Loucy (cell line): ENCODE results near the gene MAML3.

ENCODE experiments used
- H2AFZ ChIP-seq: fragments of 200-600 bp; sonication (generic); 2 replicates; pipeline ENCODE4 v1.6.0; 2016; ENCODE audit warnings: antibody characterized with exemption, mild to moderate bottlenecking, low read length, moderate library complexity
- H3F3A ChIP-seq: fragments of 200-600 bp; 2 replicates; pipeline ENCODE4 v1.6.0; 2016; ENCODE audit warnings: antibody characterized with exemption, low read depth, mild to moderate bottlenecking
- H3K27me3 ChIP-seq: fragments of 200-600 bp; sonication (generic); 2 replicates; pipeline ENCODE4 v1.6.1; 2014; ENCODE audit warnings: low read length, mild to moderate bottlenecking; ENCODE audit not compliant: insufficient read depth, poor library complexity, severe bottlenecking
- H3K36me3 ChIP-seq: fragments of 200-600 bp; sonication (generic); 2 replicates; pipeline ENCODE4 v1.6.1; 2016; ENCODE audit warnings: low read length; ENCODE audit not compliant: insufficient read depth
- H3K4me1 ChIP-seq: fragments of 200-600 bp; sonication (generic); 2 replicates; pipeline ENCODE4 v1.5.1; 2014; ENCODE audit warnings: low read length, mild to moderate bottlenecking; ENCODE audit not compliant: insufficient read depth, poor library complexity, severe bottlenecking
- H3K4me2 ChIP-seq: fragments of 200-600 bp; sonication (generic); 2 replicates; pipeline ENCODE4 v1.6.0; 2014; ENCODE audit warnings: antibody characterized with exemption, low read length, low read depth, mild to moderate bottlenecking; ENCODE audit not compliant: poor library complexity, severe bottlenecking
- H3K4me3 ChIP-seq: fragments of 200-600 bp; sonication (generic); 2 replicates; pipeline ENCODE4 v1.5.1; 2014; ENCODE audit warnings: low read length, mild to moderate bottlenecking, mixed read lengths; ENCODE audit not compliant: poor library complexity, severe bottlenecking
- H3K79me2 ChIP-seq: fragments of 200-600 bp; sonication (generic); 2 replicates; pipeline ENCODE4 v1.6.1; 2014; ENCODE audit warnings: low read length; ENCODE audit not compliant: insufficient read depth
- H3K9ac ChIP-seq: fragments of 200-600 bp; sonication (generic); 2 replicates; pipeline ENCODE4 v1.6.0; 2014; ENCODE audit warnings: mild to moderate bottlenecking, low read depth, low read length, moderate library complexity; ENCODE audit not compliant: poor library complexity, severe bottlenecking
- H3K9me2 ChIP-seq: fragments of 200-600 bp; sonication (generic); replicated peaks from 2 replicates; pipeline ENCODE4 v1.6.1; 2016; ENCODE audit warnings: low read depth, low read length, mixed read lengths
- H3K9me3 ChIP-seq: fragments of 200-600 bp; sonication (generic); 2 replicates; pipeline ENCODE4 v1.6.1; 2014; ENCODE audit warnings: mild to moderate bottlenecking, antibody characterized with exemption, low read length, low read depth; ENCODE audit not compliant: insufficient read depth
- H4K20me1 ChIP-seq: fragments of 200-600 bp; sonication (generic); 2 replicates; pipeline ENCODE4 v1.6.0; 2014; ENCODE audit warnings: antibody characterized with exemption, low read length, mild to moderate bottlenecking; ENCODE audit not compliant: insufficient read depth, poor library complexity, severe bottlenecking
- CTCF ChIP-seq: fragments of 200-600 bp; sonication (generic); conservative IDR thresholded peaks from 2 replicates; pipeline ENCODE4 v1.5.1; 2014; ENCODE audit warnings: mild to moderate bottlenecking, antibody characterized with exemption, low read length
- EZH2phosphoT487 ChIP-seq: fragments of 200-600 bp; IDR thresholded peaks from 2 replicates; pipeline ENCODE4 v1.6.1; 2018; ENCODE audit warnings: antibody characterized with exemption, mild to moderate bottlenecking, moderate library complexity, borderline replicate concordance

The MAML3 gene

GRCh38 chr4:139884438-139884837, 269.5 kb downstream of the MAML3 start:
- H3K4me1 ChIP-seq, result peaks cover 8% of the 10 kb centered on the region
- H3K79me2 ChIP-seq, result peaks cover 12% of the 10 kb centered on the region; the same call in 1 of the 2 replicates
- no peak overlapping the region for H3K9ac ChIP-seq
- no peak overlapping the region for H2AFZ ChIP-seq
- H3K9me3 ChIP-seq, result no peaks in the 10 kb centered on the region
- no peak overlapping the region for H3K4me3 ChIP-seq
- peaks cover 16% of the 10 kb centered on the region; the same call in 1 of the 2 replicates for H3K36me3 ChIP-seq
- no peaks in the 10 kb centered on the region for H3K9me2 ChIP-seq
- TF ChIP-seq EZH2phosphoT487, result no peak
- no peak for TF ChIP-seq CTCF
- H4K20me1 ChIP-seq, result no peaks in the 10 kb centered on the region
- H3K4me2 ChIP-seq, result no peak overlapping the region
- H3F3A ChIP-seq, result no peaks in the 10 kb centered on the region
- no peaks in the 10 kb centered on the region for H3K27me3 ChIP-seq

GRCh38 chr4:139880841-139881240, 273.1 kb downstream of the MAML3 start:
- Histone ChIP-seq H3K4me2 (no peak overlapping the region), H3K4me3 (no peak overlapping the region), H3K27me3 (no peaks in the 10 kb centered on the region), H3F3A (no peaks in the 10 kb centered on the region), H3K36me3 (no peaks in the 10 kb centered on the region), H3K4me1 (peaks cover 5% of the 10 kb centered on the region), H3K9ac (no peak overlapping the region), H3K9me3 (no peaks in the 10 kb centered on the region), H3K79me2 (peaks cover 7% of the 10 kb centered on the region; the same call in 1 of the 2 replicates), H3K9me2 (no peaks in the 10 kb centered on the region), H2AFZ (no peak overlapping the region), H4K20me1 (no peaks in the 10 kb centered on the region)
- TF ChIP-seq EZH2phosphoT487, result no peak
- TF ChIP-seq CTCF, result no peak

GRCh38 chr4:139878050-139878449, 275.9 kb downstream of the MAML3 start:
- Histone ChIP-seq H3K4me3 (no peak overlapping the region), H4K20me1 (no peaks in the 10 kb centered on the region), H3K36me3 (no peaks in the 10 kb centered on the region), H2AFZ (no peak overlapping the region), H3K9me2 (no peaks in the 10 kb centered on the region), H3K4me1 (peaks cover 8% of the 10 kb centered on the region), H3K4me2 (no peak overlapping the region), H3K27me3 (no peaks in the 10 kb centered on the region), H3K9me3 (peaks cover 5% of the 10 kb centered on the region; the same call in 1 of the 2 replicates), H3F3A (no peaks in the 10 kb centered on the region), H3K79me2 (no peaks in the 10 kb centered on the region; the same call in 1 of the 2 replicates), H3K9ac (no peak overlapping the region)
- TF ChIP-seq EZH2phosphoT487 (no peak), CTCF (0 out of 2 replicates have a peak, but pooled peaks have one; percentile 19)
